GM21576 (cell line): ENCODE measurements around the gene SEZ6L.

Experiments
- ATAC-seq: cut with Tn5 transposase; IDR thresholded peaks from one replicate; pipeline ENCODE4 v1.9.1; 2021; ENCODE audit warnings: mild to moderate bottlenecking, moderate library complexity; ENCODE audit not compliant: unreplicated experiment

The SEZ6L gene

DNA sequence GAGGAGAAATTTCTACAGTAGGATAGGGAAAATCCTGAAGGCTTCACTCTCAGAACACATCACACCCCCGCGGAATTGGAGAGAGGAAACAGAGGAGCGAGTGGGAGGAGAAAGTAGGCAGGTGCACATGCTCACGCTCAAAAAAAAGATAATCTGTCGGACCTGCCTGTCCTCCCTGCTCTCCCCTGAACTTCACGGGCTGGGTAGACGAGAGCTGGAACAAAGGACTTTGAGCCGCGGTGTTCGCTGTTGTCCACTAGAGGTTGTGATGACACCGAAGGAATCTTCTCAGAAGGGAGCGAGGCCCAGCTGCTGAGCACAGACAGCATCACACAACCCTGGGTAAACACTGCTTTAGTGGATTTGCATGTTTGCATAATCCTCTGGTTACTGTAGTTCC lies 5.0 kb downstream of the SEZ6L start:
- ATAC-seq: no peak

DNA sequence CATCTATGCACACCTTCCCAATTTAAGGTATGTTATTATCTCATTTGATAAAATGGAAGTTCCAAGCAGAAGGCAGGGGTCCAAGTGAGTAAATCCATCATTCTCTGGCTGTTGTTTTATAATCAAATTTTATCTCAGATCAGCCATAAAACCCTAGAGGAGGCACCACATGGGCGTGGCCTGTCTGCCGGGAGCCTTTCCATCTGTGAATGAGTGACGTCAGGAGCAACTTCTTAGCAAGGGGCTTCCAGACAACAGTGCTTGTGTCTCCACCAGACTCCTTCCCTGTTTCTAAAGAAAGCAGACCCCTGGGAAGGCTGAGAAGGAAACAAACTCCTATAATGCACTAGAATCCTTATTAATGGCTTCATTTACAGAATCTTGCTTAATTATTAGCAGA lies 13.5 kb downstream of the SEZ6L start:
- no peak for ATAC-seq

DNA sequence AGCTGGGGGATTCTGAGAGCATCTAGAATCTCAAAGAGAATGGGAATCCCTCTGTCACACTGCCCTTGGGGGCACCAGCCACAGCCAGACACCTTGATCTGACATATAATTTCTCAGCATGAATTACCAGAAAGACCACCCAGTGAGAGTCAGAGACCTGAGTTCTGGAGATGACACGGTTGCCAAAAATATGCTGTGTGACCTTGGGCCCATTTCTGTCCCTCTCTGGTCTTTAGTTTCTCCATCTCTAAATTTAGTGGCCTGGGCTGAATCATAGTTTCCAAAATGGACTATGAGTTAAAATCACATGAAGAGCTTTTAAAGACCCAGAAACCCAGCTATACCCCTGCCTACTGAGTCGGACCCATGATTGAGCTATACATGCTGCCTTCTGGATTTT lies 15.9 kb downstream of the SEZ6L start:
- ATAC-seq: no peak

DNA sequence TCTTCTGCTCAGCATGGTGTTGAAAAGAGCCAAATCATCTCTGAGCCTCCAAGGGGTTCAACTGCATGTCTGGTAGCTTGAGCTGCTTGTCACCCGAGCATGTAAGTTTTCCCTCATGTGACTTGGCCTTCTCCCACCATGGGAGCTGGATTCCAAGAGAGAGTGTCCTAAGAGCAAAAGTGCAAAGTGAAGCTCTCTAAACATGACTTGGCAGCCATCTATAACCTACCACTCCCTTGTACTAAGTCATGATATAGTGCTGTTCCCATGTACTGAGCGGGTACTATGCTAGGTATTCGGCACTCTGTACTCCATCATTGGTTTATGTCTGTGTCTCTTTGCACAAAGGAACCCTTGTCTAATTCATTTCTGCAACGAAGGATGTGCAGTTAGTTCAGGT lies 19.1 kb downstream of the SEZ6L start:
- no peak for ATAC-seq

DNA sequence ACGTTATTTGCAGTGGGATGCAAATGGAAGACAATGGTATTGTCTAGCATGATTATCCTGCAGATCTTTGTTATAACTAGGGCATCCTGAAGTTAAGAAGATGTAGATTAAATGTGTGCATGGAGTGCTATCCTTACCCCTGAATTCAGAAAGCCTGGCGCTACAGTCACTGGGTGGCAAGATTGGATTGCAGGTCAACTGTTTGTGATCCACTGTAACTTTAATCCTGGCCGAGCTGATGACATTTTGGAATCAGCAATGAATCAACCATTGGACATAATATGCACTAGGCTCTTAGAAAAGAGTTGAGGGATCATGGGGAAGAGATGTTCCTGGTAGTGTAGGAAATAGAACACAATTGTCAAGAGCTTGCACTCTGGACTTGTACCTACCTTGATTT lies 25.1 kb downstream of the SEZ6L start:
- no peak for ATAC-seq

DNA sequence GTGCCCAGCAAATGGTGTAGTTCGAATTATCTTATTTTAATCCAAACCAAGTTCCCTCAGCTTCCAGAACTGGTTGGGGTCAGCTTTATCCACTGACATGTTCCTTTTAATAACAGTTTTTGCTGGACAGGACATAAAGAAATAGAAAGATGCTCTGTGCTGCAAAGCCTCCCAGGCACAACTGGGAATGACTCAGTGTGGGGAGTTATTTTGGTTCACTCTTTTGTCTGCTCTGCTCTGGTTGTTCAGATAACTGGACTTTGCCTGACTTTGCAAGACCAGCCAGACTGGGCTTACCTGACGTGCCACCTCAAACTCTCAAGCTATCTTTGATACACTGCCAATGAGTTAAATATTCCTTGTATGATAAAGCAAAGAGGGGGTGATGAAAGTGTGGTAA lies 25.6 kb downstream of the SEZ6L start:
- no peak for ATAC-seq

DNA sequence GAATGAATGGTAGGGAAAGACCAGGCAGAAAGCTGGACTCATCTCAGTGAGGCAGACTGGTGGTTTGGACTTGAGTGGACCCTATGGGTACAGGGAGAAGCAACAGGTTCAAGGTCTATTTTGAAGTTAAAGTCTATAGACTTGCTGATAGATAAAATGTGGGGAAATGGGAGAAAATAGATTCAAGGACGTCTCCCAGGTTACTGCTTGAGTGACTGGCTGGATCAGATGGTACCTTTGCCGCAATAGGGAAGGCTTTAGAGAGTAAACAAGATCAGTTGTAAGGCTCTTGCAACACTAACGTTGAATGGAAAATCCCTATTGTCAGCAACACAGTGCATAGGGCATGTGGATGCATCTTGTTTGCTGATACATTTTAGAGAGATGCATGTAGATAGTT lies 27.4 kb downstream of the SEZ6L start:
- no peak for ATAC-seq

DNA sequence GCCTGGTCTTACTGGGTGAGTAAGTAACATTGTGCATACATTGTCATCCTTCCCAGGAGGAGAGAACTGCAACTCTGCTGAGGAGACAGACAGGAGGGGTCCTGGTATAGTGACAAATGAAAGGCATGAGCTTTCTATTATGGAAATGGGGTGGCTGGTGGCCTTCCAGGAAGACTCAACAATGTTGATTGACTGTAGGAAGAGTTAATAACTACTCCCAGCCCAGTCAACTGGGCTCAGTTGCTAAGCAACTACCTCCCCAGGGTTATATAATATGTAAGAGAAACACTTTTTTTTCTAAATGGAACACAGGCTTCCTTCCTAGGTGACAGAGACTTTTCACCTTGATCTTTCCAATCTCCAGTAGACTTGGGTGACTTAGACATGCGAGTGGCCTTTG lies 28.2 kb downstream of the SEZ6L start:
- ATAC-seq: no peak

DNA sequence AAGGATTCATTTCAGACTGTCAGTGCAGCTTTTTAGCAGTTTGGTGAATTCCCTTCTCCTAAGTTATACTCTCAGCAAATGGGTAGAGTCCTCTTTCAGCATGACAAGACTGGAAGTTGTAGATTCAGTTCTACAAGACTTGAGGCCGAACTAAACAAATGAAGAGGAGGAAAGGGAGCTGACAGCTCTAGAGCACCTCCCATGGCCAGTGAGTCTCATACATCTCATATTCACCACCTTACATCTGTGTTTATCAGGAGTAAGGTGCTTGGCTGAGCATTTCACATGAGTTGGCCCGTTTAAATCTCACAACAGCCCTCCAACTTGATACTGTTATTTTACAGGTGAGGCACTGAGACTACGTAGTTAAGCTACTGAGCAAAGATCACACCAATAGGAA lies 30.4 kb downstream of the SEZ6L start:
- ATAC-seq: no peak

DNA sequence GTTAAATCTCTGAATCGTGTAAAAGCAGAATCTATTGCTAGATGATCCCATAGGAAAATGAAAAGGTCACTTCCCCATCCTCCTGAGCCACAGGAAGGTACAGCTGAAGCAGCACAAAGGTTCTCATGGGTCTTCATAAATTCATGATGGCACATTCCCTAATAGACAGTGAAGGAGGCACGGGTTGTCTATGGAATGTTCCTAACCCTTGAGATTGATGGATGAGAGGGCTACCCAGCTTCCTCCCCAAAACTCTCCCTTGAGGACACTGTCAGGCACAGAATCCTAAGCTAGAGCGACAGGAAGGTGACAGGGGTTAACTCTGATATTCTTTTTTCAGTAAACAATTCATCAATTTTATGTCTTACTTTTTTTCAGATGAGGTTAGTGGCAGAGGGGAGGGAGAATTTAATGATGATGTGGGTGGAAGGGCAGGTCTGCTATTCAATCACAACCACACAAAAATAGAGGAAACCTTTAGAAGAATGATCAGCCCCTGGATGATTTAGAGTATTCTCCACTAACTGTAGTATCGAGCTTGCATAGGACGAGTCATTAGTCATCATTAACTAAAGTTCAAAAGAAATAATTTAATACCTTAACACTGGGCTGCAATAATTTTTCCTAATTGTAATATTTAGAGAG lies 33.1 kb downstream of the SEZ6L start:
- ATAC-seq: no peak

DNA sequence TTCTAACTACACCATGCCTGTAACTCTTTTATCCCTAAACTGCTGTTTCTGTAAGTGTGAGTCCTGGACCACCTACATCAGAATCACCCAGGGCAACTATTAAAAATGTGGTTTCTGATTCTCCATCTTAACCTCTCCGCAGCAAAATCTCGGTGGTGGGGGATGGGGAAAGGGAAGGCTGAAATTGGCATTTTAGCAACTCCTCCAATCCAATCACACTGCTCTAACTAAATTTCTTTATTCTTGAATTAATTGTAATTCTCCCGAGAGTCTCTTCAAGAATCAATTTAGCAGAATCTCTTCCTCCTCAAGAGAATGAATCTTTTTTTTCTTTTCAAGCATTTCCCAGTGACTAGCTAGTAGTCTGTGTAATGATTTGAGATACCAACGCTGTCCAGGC lies 36.2 kb downstream of the SEZ6L start:
- ATAC-seq: no peak

DNA sequence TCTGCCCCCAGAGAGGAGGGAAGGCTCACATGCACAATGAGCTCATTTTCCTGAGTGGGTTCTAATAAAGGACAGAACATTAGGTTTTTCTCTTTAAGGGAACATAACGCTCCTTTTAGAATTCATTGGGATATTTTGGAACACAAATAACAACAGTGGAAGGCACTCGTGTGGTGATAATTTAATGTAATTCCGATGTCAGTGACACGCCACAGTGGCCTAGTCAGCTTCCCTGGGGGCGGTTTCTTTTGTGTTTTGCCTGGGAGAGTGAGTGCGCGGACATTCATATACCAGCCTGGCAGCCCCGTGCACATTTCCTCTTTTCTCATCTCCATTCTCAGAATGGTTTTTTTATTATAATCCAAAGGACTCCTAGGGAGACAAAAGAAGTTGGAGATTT lies 41.1 kb downstream of the SEZ6L start:
- no peak for ATAC-seq

DNA sequence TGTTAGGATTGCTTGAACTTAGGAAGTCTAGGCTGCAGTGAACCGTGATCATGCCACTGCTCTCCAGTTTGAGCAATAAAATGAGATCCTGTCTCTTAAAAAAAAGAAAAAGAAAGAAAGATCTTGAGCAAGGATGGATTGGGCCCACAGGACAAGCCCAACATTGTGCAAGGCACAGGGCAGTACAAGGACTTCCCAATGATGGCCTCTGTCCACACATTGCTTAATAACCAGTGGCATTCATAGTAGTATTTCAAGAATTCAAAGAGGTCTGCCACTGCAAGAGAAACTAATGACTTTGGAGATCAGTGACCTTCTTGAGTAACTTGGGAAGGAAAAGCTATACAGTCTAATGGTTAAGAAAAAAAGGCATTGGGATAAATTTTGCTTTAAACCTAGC lies 44.6 kb downstream of the SEZ6L start:
- ATAC-seq: no peak

DNA sequence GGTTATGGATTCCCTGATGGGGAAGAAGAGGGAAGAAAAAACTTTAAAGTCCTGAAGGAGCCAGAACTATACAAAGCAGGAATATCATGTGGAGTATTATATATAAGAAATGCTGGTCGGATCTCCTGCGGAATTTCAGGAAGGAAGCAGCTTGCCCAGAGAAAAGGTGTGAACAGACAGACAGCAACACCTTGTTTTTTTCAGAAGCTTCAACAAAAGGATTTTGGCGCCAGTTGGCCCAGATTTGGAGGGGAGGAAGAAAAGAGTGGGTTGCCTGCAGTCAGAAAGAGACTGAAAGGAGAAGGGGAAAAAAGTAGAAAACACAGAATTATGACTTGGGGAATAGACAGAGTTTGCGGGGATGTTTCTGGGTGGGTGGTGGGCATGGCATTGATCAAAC lies 45.2 kb downstream of the SEZ6L start:
- no peak for ATAC-seq

DNA sequence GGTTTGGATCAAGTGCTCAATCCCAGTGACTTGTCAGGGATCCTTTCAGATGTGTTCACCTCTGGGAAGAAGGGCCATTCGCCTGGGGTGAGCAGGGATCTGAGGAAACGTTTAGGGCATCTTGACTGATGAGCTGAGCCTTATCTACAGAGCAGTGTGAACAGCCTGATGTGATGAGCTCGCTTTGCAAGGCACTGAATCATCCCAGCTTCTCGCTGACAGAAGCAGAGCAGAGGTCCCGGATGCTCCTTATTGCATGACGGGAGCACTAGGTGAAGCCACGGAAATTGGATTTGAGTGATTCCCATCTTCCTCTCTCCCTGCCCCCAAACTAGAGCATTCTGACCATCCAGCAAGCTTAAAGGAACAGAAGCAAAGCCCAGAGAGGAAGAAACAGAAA lies 46.5 kb downstream of the SEZ6L start:
- no peak for ATAC-seq

DNA sequence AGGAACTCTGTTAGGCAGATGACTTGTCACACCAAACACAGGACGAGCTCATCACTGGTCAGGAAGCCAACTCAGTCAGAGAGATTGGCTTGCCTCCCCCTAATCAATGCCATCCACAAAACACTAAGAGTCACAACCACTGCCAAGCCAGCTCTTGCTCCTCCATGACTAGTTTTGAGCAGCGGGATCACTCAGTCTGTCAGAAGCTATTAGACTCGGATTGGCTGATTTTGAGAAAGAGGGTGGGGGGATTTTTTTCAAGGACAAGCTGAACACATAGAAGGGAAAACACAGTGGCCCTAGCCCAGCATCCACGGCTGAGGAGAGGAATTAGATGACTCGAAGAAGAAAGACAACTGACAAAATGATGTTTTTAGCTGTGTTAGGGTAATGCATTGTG lies 55.9 kb downstream of the SEZ6L start:
- ATAC-seq: no peak

DNA sequence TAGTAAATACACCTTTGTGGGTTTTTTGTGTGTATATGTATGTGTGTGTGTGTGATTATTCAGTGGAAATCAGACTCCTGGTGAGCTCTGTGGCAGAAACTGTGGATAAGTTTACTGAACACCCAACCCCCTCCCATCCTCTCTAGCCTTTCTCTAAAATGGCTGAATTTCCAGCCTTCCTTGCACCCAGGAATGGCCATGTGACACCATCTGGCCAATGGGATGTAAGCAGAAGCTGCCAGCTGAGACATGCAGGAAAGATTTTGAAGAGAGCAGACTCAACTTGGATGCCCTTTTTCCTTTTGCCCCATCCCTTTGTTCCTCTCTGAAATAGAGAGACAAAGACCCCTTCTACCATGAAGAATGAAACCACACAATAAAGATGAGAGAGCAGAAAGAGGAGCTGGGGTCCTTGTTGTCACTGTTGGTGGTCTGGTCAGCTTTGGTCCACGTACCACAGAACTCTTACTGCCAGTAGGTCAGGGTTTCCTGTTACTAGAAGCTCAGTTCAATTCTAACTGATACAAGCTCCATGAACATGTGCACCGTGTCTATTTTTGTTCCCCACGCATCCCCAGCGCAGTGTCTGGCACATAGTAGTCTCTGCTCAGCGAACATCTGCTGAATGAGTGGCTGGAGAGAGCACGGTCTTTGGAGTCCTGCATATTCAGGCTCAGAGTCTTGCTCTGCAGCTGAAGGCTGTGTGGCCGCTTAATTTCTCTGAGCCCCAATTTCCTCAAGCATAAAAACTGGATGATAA lies 57.5 kb downstream of the SEZ6L start:
- ATAC-seq: no peak

DNA sequence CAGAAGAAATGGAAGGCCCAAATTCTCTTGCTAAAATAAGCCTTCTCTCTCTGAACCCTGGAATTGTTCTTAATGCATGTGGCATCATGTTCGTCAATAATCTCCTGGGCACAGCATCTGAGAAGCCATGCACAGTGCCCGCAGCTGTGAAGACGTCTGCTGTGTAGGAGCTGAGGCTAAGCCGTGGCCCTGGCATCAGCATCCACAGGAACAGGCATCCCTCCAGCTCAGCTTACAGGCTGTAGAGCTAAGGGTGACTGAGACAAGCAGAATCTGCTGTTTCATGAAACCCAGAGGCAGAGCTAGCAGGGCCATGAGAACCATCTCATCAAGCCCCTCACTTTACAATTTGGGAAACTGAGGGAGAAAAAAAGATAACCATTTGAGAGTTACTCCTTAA lies 60.6 kb downstream of the SEZ6L start:
- ATAC-seq: no peak

DNA sequence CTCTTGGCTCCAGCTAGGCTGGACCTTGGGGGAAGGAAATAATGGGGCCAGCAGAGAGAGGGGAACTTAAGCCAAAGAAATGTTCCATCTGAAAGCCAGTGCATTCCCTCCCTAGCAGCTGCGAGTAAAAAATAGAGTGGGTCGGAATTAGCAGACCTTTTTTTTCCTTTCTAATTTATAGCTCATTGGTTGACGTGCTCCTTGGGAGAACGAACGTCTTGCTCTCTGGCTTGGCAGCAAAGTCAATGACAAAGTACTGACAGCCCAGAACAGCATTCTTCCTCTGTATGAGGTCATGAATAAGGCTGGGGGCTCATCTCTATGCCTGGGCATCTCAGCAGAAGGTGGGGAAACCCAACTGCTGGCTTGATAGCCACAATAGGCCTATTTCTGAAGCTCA lies 65.0 kb downstream of the SEZ6L start:
- ATAC-seq: no peak

DNA sequence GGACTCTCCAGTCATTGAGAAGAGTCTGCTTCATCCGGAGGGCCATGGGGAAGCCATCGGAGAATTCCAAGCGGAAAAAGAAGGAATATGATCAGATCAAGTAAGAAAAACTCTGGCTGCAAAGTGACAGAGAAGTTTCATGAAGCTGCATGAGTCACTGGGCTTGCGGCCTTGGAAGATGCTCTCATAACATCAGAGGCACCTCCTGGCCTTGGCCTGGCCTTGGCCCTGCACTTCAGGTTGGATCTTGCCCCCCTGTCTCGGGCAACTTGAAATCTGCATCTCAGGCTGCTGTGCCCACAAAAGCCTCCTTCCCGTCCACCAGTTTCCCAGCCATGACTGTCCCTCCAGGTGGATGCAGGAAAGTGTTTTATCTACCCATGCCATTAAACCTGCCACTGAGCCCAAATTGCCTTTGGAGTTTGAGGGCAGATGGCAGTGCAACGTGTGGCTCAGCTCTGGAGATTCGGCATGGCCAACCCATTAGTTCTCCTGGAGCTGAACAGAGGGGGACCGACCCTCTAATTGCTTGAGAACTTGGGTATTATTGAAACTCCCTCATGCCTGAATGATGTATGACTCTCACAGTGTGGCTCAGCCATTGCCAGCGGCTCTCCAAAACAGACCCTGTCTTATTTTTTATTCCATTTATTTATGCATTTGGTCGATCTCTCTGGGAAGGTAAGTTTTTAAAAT lies 66.7 kb downstream of the SEZ6L start:
- ATAC-seq: no peak

DNA sequence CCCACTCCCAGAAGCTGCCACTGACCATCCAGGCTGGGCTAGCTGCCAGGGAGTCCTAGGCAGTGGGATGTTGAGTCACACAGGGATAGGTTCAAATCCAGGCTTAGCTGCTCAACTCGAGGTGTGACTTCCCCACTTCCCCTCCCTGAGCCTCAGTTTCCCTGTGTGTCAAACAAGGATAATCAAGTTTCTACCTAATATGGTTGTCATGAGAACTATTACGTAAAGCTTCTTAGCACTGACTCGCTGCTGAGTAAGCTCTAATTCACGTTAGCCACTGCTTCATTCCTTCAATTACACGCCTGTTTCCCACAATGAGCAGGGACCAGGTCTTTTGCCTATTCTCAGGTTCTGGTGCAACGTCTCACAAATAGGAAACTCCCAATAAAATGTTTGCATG lies 67.7 kb downstream of the SEZ6L start:
- ATAC-seq: no peak

DNA sequence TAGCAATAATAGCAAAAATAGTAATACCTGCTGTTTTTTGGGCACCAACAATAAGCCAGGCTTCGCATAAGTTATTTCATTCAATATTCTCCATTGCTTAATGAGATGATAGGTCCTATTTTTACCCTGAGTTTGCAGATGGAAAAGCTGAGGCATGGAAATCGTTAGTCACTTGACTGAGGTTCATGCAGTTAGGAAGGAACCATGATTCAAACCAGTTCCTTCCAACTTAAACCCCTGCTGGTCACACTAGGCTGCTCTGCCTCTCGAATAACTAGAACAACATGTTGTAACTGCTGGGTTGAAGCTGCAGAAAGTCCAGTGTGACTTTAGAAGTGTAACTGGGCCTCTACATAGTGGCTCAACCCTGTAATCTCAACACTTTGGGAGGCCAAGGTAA lies 69.3 kb downstream of the SEZ6L start:
- no peak for ATAC-seq
